CD4-positive, alpha-beta T cell (primary cell): ENCODE data around the gene SSUH2. TPM values are rescaled to one million over a fixed set of nuclear protein-coding genes. Genes with fewer than 3 reads are reported as not detected.

ENCODE experiments used
- ATAC-seq: fragments of 200-7000 bp; cut with Tn5 transposase; one replicate; pipeline ENCODE4 v1.10.0; 2022; ENCODE audit warnings: mild to moderate bottlenecking; ENCODE audit not compliant: poor library complexity
- CTCF ChIA-PET: fragments of 350-600 bp; sonication (Branson Sonifier 250); formaldehyde crosslinking; loops from one replicate; lab custom pipeline; 2021; ENCODE audit warnings: antibody characterized with exemption, inconsistent platforms; lab: Charles Lee
- POLR2A ChIA-PET: fragments of 350-600 bp; sonication (Branson Sonifier 250); formaldehyde crosslinking; loops from one replicate; lab custom pipeline; 2021; ENCODE audit warnings: antibody characterized with exemption, inconsistent platforms; lab: Charles Lee
- DNase-seq, 14 experiments: peaks; one replicate each; pipeline ENCODE4 v3.0.0-alpha.2; 2013 to 2020; ENCODE audit warnings: mixed read lengths in 2 of 14
- H3K27ac ChIP-seq, 2 donors: one replicate each; pipeline versions ENCODE4 v1.5.1 to v1.7.0; 2013; ENCODE audit warnings: low read length in 2 of 2, low read depth in 1 of 2, mild to moderate bottlenecking in 1 of 2
- H3K27me3 ChIP-seq, 2 experiments: 1 replicate in 1 of 2; 2 replicates in 1 of 2; pipeline versions ENCODE4 v1.6.1 to v1.7.0; 2013; ENCODE audit warnings: low read length in 2 of 2, control low read depth in 1 of 2, mild to moderate bottlenecking in 1 of 2, moderate library complexity in 1 of 2; ENCODE audit not compliant: insufficient read depth in 2 of 2, control insufficient read depth in 1 of 2
- H3K36me3 ChIP-seq: one replicate; pipeline ENCODE4 v1.6.1; 2013; ENCODE audit warnings: low read length, control low read depth; ENCODE audit not compliant: insufficient read depth
- H3K4me1 ChIP-seq: one replicate; pipeline ENCODE4 v1.6.1; 2013; ENCODE audit warnings: low read length, control low read depth; ENCODE audit not compliant: insufficient read depth
- H3K4me3 ChIP-seq: one replicate; pipeline ENCODE4 v1.5.1; 2013; ENCODE audit warnings: mild to moderate bottlenecking, low read length, moderate library complexity
- H3K9me3 ChIP-seq, 2 experiments: 1 replicate in 1 of 2; 2 replicates in 1 of 2; pipeline versions ENCODE4 v1.6.1 to v1.7.0; 2013; ENCODE audit warnings: low read length in 2 of 2, mild to moderate bottlenecking in 2 of 2, control low read depth in 1 of 2, moderate library complexity in 1 of 2; ENCODE audit not compliant: control insufficient read depth in 1 of 2, insufficient read depth in 1 of 2
- H3K27ac Mint-ChIP-seq: one replicate; pipeline ENCODE4 v1.8.0; 2020; ENCODE audit warnings: mixed read lengths
- H3K27me3 Mint-ChIP-seq: one replicate; pipeline ENCODE4 v1.8.0; 2021; ENCODE audit warnings: mixed read lengths
- H3K36me3 Mint-ChIP-seq: one replicate; pipeline ENCODE4 v1.8.0; 2021; ENCODE audit warnings: low read depth, mixed read lengths
- H3K4me1 Mint-ChIP-seq: one replicate; pipeline ENCODE4 v1.8.0; 2021; ENCODE audit warnings: low read depth, mixed read lengths
- H3K4me3 Mint-ChIP-seq: one replicate; pipeline ENCODE4 v1.8.0; 2020; ENCODE audit warnings: mild to moderate bottlenecking, mixed read lengths
- H3K9me3 Mint-ChIP-seq: one replicate; pipeline ENCODE4 v1.8.0; 2020; ENCODE audit warnings: mixed read lengths
- intact Hi-C, 2 experiments: fragments of 100-400 bp; cut with DNase I in 1 of 2; cut with micrococcal nuclease in 1 of 2; formaldehyde crosslinking; loops; one replicate each; pipeline versions ENCODE4 v1.15.1 to v1.9.0; 2023 to 2025; cut with DNase I, micrococcal nuclease
- total RNA-seq, 174 experiments: library from RNA in 2 of 174; stranded (reverse) in 2 of 174; gene quantifications; one replicate each; pipeline ENCODE4 v1.2.3 and lab custom pipeline; 2021 to 2026
- TF ChIP-seq, protein P1 (sequence below): fragments of 200-600 bp; IDR thresholded peaks from one replicate; pipeline ENCODE4 v1.8.0; 2022; ENCODE audit warnings: antibody characterized with exemption, mild to moderate bottlenecking

The SSUH2 gene
- total RNA-seq, 2 experiments from 2014 or later = not detected

DNA sequence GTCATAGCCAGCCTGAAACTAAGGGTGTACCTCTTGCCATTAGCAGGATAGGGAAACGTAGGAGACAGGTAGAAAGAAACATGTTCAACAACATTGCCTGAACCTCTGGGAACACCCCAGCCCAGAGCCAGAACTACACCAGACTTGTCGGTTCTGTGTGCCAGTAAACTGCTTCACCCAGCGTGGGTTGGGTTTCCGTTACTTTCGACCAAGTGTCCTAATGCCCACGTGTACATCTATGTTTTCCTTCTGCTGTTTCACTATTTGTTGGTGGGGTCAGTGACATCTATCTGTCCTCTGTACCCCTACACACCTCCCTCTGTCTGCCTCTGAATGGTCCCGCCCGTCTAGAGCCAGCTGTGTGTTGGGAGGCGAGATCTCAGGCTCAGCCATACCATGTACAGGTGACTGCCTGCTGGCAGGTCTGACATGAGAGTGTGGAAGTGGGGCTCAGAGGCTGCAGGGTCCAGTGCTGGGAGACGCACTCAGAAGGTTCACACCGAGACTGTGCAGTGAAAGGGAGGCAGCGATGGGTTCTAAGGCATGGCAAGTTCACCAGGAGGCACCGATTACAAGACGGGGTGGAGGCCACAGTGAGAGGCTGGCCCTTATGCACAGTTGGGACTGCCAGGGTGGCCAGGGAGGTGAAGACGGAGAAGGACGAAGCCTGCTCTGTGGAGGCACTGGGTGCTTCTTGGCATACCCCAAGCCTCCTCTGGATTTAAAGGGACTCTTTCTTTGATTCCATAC, 36.4 kb downstream of the SSUH2 start:
- Histone ChIP-seq H3K36me3 (no peaks in the 10 kb centered on the region), H3K9me3 (peaks cover 0 to 9% of the 10 kb centered on the region in 2 experiments), H3K4me1 (no peaks in the 10 kb centered on the region), H3K27ac (no peak overlapping the region), H3K4me3 (no peak overlapping the region), H3K27me3 (peaks cover 0 to 4% of the 10 kb centered on the region in 2 experiments)
- Mint-ChIP-seq H3K36me3 (no peaks in the 10 kb centered on the region), H3K4me3 (no peak overlapping the region), H3K4me1 (no peaks in the 10 kb centered on the region), H3K27ac (no peak overlapping the region), H3K9me3 (peaks cover 3% of the 10 kb centered on the region), H3K27me3 (peaks cover 5% of the 10 kb centered on the region)
- CTCF ChIA-PET = no interaction called here
- TF ChIP-seq, protein P1, sequence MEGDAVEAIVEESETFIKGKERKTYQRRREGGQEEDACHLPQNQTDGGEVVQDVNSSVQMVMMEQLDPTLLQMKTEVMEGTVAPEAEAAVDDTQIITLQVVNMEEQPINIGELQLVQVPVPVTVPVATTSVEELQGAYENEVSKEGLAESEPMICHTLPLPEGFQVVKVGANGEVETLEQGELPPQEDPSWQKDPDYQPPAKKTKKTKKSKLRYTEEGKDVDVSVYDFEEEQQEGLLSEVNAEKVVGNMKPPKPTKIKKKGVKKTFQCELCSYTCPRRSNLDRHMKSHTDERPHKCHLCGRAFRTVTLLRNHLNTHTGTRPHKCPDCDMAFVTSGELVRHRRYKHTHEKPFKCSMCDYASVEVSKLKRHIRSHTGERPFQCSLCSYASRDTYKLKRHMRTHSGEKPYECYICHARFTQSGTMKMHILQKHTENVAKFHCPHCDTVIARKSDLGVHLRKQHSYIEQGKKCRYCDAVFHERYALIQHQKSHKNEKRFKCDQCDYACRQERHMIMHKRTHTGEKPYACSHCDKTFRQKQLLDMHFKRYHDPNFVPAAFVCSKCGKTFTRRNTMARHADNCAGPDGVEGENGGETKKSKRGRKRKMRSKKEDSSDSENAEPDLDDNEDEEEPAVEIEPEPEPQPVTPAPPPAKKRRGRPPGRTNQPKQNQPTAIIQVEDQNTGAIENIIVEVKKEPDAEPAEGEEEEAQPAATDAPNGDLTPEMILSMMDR = no peak
- ATAC-seq = no peak
- no peak for DNase-seq
- POLR2A ChIA-PET = no interaction called here
- intact Hi-C loops = no loop called here

DNA sequence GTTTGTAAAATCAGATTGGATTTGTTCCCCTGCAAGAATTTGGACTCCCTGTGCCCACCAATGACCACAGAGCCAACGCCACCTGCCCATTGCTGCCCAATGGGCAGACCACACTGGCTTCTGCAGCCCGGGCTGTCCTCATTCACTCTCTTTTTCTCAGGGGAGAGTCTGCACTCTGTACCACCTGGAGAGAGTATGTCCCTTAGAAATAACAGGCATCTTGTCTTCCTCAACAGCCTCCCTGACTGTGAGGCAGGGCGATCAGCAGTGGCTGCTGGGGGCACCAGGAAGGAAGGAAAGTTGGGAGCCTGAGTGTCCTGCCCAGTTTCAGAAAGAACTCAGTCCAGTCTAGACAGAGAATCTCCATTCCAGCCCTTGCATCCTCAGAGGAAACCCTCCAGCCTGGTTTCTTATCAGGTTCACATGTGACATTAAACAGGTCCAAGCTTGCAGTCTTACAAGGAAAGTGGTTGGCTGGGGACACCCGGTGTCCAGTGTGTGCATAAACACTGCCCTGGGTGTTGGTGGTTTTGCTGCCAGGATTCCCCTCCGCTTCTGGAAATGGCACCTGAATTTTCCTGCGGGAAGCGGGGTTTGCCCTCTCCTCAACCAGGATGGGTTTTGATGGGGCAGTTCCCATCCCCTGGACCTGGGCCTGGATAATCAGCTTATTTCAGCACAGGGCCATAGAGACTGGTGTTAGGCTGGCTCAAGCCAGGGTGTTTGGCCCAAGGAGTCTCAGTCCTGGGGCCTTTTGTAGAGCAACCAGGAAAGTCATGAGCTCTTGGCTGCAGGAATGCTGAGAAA, 37.2 kb downstream of the SSUH2 start:
- H3K4me3 Mint-ChIP-seq = no peak overlapping the region
- Histone ChIP-seq H3K4me3 (no peak overlapping the region), H3K27me3 (peaks cover 0 to 4% of the 10 kb centered on the region in 2 experiments), H3K9me3 (peaks cover 0 to 9% of the 10 kb centered on the region in 2 experiments), H3K4me1 (no peaks in the 10 kb centered on the region), H3K27ac (no peak overlapping the region), H3K36me3 (no peaks in the 10 kb centered on the region)
- no peak overlapping the region for H3K27ac Mint-ChIP-seq
- no peak for DNase-seq
- intact Hi-C loops = no loop called here
- no peak for ATAC-seq
- H3K27me3 Mint-ChIP-seq = peaks cover 5% of the 10 kb centered on the region
- H3K9me3 Mint-ChIP-seq = peaks cover 3% of the 10 kb centered on the region
- CTCF ChIA-PET = no interaction called here
- no peaks in the 10 kb centered on the region for H3K36me3 Mint-ChIP-seq
- POLR2A ChIA-PET = no interaction called here
- H3K4me1 Mint-ChIP-seq = no peaks in the 10 kb centered on the region
- TF ChIP-seq, protein P1 = no peak

DNA sequence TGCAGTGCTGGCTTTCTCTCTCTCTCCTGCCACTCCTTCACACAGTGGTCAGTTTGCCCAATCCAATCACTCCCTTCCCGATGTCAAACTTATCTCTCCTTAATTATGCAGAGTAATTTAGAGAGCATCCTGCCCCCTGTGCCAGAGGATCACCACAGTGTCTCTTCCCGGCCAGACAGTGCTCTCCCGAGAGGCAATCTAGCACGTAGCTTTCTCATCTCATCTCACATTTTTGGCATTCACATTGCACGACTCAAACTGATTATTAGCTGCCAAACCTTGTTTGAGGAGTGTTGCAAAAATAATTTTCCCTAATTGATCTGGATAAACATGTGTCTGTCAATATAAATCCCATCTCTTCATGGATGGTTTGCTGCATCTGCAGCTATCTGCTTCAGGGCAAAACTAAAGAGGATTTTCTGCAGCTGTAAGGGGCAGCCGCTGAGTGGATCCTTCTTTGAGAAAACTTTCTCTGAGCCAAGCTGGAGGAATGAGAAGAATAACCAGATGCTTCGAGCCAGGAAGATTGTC, 37.8 kb downstream of the SSUH2 start:
- intact Hi-C loops = no loop called here
- no peak overlapping the region for H3K4me3 ChIP-seq
- no peaks in the 10 kb centered on the region for H3K36me3 Mint-ChIP-seq
- peaks cover 0 to 4% of the 10 kb centered on the region in 2 experiments for H3K27me3 ChIP-seq
- H3K4me1 Mint-ChIP-seq = no peaks in the 10 kb centered on the region
- H3K4me1 ChIP-seq = no peaks in the 10 kb centered on the region
- H3K9me3 Mint-ChIP-seq = peaks cover 3% of the 10 kb centered on the region
- DNase-seq (no peak), ATAC-seq (no peak)
- CTCF ChIA-PET = no interaction called here
- H3K27me3 Mint-ChIP-seq = peaks cover 5% of the 10 kb centered on the region
- no peaks in the 10 kb centered on the region for H3K36me3 ChIP-seq
- POLR2A ChIA-PET = no interaction called here
- TF ChIP-seq, protein P1 = no peak
- no peak overlapping the region for H3K27ac ChIP-seq
- H3K27ac Mint-ChIP-seq = no peak overlapping the region
- peaks cover 0 to 9% of the 10 kb centered on the region in 2 experiments for H3K9me3 ChIP-seq
- H3K4me3 Mint-ChIP-seq = no peak overlapping the region
